ENCODE measurements around the gene E2F7. TPM values are rescaled to one million over a fixed set of nuclear protein-coding genes. Genes with fewer than 3 reads are reported as not detected.

Gene E2F7
- total RNA-seq, 6 experiments from 2014 or later: 6.3 to 24.4 (median 18.0) TPM

DNA sequence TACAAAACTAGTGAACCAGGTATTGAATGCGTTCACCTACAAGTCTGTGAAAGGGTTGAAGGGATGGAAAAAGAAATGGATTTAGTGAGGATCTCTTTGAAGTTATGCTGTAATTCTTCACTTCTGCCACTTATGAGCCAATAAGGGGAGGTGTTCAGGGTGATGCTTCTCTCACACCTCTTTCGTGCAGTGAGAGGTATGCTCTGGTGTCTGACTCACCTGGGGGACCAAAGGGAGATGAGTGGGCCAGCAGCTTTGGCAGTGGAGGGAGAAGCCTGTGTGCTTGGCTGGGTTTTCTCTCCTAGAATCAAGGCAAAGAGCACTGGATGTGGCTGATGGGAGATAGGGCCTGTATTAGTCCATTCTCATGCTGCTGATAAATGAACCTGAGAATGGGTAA, 45.4 kb downstream of the E2F7 start:
- Mint-ChIP-seq H3K4me3 (no peak overlapping the region), H3K9me3 (no peaks in the 10 kb centered on the region), H3K27me3 (ENCODE audit: insufficient read depth) (peaks cover 3% of the 10 kb centered on the region; the same call in 1 of the 2 replicates), H3K36me3 (ENCODE audit: low read depth) (peaks cover 36% of the 10 kb centered on the region), H3K27ac (no peak overlapping the region), H3K4me1 (ENCODE audit: low read depth) (no peaks in the 10 kb centered on the region)
- no peak for DNase-seq
- TF ChIP-seq, protein P1, sequence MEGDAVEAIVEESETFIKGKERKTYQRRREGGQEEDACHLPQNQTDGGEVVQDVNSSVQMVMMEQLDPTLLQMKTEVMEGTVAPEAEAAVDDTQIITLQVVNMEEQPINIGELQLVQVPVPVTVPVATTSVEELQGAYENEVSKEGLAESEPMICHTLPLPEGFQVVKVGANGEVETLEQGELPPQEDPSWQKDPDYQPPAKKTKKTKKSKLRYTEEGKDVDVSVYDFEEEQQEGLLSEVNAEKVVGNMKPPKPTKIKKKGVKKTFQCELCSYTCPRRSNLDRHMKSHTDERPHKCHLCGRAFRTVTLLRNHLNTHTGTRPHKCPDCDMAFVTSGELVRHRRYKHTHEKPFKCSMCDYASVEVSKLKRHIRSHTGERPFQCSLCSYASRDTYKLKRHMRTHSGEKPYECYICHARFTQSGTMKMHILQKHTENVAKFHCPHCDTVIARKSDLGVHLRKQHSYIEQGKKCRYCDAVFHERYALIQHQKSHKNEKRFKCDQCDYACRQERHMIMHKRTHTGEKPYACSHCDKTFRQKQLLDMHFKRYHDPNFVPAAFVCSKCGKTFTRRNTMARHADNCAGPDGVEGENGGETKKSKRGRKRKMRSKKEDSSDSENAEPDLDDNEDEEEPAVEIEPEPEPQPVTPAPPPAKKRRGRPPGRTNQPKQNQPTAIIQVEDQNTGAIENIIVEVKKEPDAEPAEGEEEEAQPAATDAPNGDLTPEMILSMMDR (IDR thresholded peaks at IDR 0.05): no peak

DNA sequence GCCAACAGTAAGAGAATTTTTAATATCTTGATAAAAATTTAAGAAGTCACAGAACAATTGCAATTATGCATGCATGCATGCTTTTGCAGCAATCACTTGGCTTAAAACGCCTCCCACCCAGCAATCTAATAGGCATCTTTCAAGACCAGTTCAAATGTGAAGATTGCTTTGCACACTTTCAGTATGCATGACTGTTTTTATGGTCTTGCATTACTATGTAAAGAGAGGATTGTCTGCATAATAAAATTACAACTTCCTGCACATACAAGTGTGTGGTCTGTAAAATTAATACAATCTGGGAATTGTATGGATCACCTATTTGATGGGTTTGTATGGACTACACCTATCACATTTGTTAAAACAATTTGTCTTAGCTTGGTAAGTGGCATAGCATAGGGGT, 48.8 kb downstream of the E2F7 start:
- peaks cover 13% of the 10 kb centered on the region for H3K36me3 Mint-ChIP-seq (ENCODE audit: low read depth)

DNA sequence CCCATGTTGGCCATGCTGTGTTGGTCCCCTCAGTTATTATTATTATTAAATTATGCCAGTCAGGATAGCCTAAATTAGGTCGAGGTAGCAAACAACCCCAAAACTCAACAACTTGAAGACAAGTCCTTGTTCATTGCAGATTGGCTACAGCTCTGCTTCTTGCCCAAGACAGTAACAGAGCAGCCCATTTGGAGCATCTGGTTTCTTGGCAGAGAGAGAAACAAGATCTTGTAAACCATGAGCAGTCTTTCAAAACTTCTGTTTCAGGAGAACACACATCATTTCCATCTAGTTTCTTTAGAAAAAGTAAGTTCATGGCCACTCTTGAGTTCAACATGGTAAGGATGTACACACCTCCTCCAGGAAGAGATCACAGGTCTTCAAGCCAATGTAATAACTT, 52.3 kb downstream of the E2F7 start:
- Mint-ChIP-seq H3K9me3 (no peaks in the 10 kb centered on the region), H3K27ac (no peak overlapping the region), H3K4me3 (no peak overlapping the region), H3K27me3 (ENCODE audit: insufficient read depth) (peaks cover 5% of the 10 kb centered on the region; the same call in 1 of the 2 replicates), H3K36me3 (ENCODE audit: low read depth) (peaks cover 5% of the 10 kb centered on the region), H3K4me1 (ENCODE audit: low read depth) (peaks cover 8% of the 10 kb centered on the region)
- TF ChIP-seq, protein P1 (IDR thresholded peaks at IDR 0.05): no peak
- DNase-seq: no peak

More for the DNA sequence above, 48.8 kb downstream of the E2F7 start:
- DNase-seq: no peak
- Mint-ChIP-seq H3K4me1 (ENCODE audit: low read depth) (no peaks in the 10 kb centered on the region), H3K9me3 (no peaks in the 10 kb centered on the region), H3K27me3 (ENCODE audit: insufficient read depth) (peaks cover 6% of the 10 kb centered on the region; the same call in 1 of the 2 replicates), H3K27ac (no peak overlapping the region), H3K4me3 (no peak overlapping the region)
- TF ChIP-seq, protein P1 (IDR thresholded peaks at IDR 0.05): no peak

DNA sequence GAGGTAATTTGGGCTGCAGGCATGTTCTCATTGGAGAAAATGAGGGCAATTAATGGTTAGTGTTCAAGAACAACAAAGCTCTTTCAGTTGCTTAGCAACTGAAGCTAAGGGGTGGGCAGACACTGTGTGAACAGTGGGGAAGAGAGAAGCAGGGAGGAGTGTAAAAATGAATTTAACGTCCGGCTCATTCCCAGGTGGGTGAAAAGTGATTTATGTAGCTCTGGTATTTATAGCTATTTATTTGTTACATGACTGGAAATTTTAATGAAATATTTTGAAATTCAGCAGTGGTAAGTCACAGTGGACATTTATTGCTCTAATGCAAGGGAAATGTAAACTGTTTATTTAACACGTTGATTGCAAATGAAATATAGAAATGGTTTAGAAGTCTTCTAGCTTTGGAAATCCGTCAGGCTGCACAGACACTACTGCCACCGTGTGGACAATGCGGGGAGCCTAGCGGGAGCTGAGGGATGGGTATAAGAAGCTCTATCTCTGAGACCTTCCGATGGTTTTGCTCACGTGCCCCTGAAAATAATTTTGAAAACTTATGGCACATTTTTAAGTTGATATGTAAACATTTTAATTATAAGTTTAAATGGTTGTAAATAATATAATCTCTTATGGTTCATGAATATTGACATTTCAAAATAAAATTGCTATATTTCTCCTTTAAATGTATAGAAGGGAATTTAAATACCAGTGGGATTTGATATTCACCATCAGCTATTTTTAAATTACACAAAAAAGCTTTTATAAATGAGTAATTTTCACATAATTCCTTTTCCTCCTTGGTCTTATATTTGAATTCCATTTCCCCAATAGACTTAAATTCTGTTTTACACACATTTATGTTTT, 54.4 kb downstream of the E2F7 start:
- peaks cover 8% of the 10 kb centered on the region for H3K4me1 Mint-ChIP-seq (ENCODE audit: low read depth)
- DNase-seq: peak; percentile 62
- no peak overlapping the region for H3K27ac Mint-ChIP-seq
- H3K4me3 Mint-ChIP-seq: peak overlapping the region; percentile 40; the same call in 1 of the 2 replicates
- no peaks in the 10 kb centered on the region; the same call in 1 of the 2 replicates for H3K36me3 Mint-ChIP-seq (ENCODE audit: low read depth)
- H3K9me3 Mint-ChIP-seq: no peaks in the 10 kb centered on the region
- H3K27me3 Mint-ChIP-seq (ENCODE audit: insufficient read depth): peaks cover 5% of the 10 kb centered on the region; the same call in 1 of the 2 replicates
- TF ChIP-seq, protein P1 (IDR thresholded peaks at IDR 0.05): peak; percentile 96

DNA sequence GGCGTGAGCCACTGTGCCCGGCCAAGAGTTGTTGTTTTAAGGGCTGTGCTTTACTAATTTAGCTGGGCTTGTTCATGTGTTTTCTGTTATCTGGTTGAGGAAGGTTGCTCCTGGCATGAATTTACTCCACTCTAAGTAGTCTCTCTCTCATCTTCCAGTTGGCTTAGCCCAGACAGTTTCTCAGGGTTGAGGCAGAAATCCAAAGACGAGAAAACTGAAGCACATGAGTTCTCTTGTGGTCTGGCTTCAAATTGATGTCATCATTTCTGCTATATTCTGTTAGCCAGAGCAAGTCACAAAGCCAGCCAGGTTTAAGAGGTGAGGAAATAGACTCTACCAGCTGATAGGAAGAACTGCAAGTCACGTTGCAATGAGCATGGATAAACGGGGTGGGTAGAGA, 57.9 kb downstream of the E2F7 start:
- no peaks in the 10 kb centered on the region for H3K36me3 Mint-ChIP-seq (ENCODE audit: low read depth)
- H3K4me3 Mint-ChIP-seq: no peak overlapping the region
- no peak for DNase-seq
- TF ChIP-seq, protein P1 (IDR thresholded peaks at IDR 0.05): no peak
- H3K27ac Mint-ChIP-seq: no peak overlapping the region
- H3K4me1 Mint-ChIP-seq (ENCODE audit: low read depth): peaks cover 8% of the 10 kb centered on the region
- peaks cover 11% of the 10 kb centered on the region; the same call in 1 of the 2 replicates for H3K27me3 Mint-ChIP-seq (ENCODE audit: insufficient read depth)
- no peaks in the 10 kb centered on the region for H3K9me3 Mint-ChIP-seq

Measured in HFFc6 (cell line).